GM12801 (cell line): ENCODE data around the gene TIGD7.

Source experiments
- TF ChIP-seq, protein P1 (sequence below): IDR thresholded peaks from one replicate; pipeline ENCODE4 v1.5.1; 2011; ENCODE audit warnings: control low read depth; ENCODE audit not compliant: insufficient read length; ENCODE audit errors: extremely low read depth

Gene TIGD7

GRCh38 chr16:3264137-3265036 is 40.8 kb downstream of the TIGD7 start:
- TF ChIP-seq, protein P1, sequence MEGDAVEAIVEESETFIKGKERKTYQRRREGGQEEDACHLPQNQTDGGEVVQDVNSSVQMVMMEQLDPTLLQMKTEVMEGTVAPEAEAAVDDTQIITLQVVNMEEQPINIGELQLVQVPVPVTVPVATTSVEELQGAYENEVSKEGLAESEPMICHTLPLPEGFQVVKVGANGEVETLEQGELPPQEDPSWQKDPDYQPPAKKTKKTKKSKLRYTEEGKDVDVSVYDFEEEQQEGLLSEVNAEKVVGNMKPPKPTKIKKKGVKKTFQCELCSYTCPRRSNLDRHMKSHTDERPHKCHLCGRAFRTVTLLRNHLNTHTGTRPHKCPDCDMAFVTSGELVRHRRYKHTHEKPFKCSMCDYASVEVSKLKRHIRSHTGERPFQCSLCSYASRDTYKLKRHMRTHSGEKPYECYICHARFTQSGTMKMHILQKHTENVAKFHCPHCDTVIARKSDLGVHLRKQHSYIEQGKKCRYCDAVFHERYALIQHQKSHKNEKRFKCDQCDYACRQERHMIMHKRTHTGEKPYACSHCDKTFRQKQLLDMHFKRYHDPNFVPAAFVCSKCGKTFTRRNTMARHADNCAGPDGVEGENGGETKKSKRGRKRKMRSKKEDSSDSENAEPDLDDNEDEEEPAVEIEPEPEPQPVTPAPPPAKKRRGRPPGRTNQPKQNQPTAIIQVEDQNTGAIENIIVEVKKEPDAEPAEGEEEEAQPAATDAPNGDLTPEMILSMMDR: no peak

DNA sequence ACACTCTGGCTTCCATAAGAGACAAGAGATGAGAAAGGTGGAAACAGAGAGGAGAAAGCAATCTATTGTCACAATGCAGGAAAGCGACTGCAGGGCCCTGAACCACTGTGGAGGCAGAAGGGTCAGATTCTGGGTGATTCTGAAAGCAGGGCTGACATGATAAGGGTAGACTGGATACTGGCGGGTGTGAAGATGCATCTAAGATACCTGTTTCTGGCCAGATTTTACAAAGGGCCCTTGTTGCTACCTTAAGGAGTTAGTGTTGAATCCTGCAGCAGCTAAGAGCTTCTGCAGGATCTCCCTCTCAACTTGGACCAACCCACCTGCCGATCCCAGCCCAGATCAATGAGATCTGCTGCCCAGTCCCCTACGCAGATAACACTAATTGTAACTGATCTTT is 42.7 kb downstream of the TIGD7 start:
- TF ChIP-seq, protein P1: no peak

DNA sequence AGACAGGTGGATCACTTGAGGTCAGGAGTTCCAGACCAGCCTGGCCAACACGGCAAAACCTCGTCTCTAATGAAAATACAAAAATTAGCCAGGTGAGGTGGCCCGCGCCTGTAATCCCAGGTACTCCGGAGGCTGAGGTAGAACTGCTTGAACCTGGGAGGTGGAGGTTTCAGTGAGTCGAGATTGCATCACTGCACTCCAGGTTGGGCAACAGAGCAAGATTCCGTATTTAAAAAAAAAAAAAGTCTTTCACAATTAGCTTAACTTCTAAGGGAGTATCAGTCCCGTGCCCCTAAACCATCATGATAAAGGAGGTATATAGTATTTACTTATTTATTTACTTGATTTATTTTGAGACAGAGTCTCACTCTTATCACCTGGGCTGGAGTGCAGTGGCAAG is 45.4 kb downstream of the TIGD7 start:
- TF ChIP-seq, protein P1: no peak

- TF ChIP-seq, protein P1: no peak
These were observed 48.3 kb downstream of the TIGD7 start for GRCh38 chr16:3256866-3257465.

DNA sequence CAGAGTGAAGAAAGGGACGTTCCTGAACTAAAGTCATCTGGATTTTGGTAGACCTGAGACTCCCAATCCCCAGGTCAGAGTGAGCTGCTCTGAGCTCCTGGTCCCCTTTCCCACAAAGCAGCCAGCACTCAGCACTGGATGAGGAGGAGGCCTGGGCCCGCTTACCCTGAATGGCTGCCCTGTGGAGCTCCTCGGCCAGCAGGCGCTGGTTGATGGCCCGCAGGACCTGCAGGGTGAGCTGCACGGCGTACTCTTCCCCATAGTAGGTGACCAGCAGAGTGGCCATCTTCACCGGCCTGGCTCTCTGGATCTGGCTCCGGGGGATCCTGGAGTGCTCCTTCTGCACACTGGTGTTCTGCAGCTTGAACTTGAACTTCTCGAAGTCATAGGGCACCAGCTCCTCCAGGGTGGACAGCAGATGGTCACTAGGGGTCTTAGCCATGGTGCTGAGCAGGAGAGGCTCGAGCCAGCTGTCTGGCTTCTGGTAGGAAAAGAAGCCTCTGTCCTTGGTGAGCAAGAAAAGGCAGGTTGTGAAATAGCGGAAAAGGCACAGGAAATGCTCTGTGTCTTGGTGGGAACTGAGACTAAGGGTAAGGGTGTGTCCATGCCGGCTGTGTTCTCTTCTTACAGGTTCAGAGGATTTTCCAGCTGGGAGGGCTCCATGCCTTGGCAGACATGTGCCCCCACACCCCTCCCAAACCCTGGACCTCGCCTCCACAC is 48.9 kb downstream of the TIGD7 start, which contains the start of gene MEFV:
MEFV (minus strand) TSS at position 488 of the 720 bp plus-strand sequence; CDS start at position 442, 46 bp downstream.
- TF ChIP-seq, protein P1: no peak

DNA sequence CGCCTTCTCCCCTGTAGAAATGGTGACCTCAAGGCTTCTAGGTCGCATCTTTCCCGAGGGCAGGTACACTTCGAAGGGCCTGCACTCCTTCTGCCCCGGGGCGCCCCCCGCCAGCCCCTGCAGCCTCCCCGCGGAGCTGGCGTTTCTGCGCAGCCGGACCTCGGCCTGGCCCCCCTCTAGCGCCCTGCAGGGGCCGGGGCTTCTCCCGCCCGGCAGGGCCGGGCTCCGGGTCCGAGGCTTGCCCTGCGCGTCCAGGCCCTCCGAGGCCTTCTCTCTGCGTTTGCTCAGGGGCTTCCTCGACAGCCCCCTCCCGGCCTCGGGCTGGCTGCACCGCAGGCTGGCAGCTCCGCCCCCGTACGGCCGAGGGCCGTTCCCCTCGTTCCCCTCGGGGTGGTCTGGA is 50.9 kb downstream of the TIGD7 start:
- TF ChIP-seq, protein P1: no peak

DNA sequence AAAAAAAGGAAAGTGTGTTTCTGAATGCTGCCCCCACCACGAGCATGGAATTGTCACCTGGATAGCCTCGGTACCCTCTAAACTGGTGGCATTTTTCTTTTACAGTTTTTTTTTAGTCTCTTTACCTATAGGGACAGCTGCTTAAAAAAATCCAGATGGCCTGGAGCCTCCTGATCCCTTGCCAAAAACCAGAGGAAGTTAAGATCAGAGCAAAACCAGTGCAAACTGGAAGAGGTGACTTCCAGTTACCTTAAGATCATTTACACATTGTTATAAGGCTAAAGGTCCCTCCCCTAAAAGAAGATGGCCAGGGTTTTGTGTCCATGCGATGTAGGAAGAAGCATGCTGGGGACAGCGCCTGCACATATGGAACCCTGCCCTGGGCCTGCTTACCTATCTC is 52.3 kb downstream of the TIGD7 start:
- TF ChIP-seq, protein P1: no peak
